Superior temporal gyrus (tissue), 1 donor: ENCODE measurements around the gene GARRE1.
A peak's percentile ranks its signal among the peaks of the same experiment; 100 is the strongest.
"Not testable (repeated sequence)": the region's sequence is repeated elsewhere in the genome, so short reads cannot be mapped to it uniquely, and the experiment has no call there.

Experiments used
- DNase-seq: peaks from one replicate; pipeline ENCODE4 v3.0.0-alpha.2; 2016; ENCODE audit errors: extremely low spot score

The GARRE1 gene, protein sequence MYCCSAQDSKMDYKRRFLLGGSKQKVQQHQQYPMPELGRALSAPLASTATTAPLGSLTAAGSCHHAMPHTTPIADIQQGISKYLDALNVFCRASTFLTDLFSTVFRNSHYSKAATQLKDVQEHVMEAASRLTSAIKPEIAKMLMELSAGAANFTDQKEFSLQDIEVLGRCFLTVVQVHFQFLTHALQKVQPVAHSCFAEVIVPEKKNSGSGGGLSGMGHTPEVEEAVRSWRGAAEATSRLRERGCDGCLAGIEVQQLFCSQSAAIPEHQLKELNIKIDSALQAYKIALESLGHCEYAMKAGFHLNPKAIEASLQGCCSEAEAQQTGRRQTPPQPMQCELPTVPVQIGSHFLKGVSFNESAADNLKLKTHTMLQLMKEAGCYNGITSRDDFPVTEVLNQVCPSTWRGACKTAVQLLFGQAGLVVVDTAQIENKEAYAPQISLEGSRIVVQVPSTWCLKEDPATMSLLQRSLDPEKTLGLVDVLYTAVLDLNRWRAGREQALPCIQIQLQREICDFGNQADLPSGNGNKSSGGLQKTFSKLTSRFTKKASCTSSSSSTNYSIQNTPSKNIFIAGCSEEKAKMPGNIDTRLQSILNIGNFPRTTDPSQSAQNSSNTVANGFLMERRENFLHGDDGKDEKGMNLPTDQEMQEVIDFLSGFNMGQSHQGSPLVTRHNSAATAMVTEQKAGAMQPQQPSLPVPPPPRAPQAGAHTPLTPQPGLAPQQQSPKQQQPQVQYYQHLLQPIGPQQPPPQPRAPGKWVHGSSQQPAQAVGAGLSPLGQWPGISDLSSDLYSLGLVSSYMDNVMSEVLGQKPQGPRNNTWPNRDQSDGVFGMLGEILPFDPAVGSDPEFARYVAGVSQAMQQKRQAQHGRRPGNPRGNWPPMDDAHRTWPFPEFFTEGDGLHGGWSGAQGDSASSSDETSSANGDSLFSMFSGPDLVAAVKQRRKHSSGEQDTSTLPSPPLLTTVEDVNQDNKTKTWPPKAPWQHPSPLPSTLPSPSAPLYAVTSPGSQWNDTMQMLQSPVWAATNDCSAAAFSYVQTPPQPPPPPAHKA (N-terminal part only)

DNA sequence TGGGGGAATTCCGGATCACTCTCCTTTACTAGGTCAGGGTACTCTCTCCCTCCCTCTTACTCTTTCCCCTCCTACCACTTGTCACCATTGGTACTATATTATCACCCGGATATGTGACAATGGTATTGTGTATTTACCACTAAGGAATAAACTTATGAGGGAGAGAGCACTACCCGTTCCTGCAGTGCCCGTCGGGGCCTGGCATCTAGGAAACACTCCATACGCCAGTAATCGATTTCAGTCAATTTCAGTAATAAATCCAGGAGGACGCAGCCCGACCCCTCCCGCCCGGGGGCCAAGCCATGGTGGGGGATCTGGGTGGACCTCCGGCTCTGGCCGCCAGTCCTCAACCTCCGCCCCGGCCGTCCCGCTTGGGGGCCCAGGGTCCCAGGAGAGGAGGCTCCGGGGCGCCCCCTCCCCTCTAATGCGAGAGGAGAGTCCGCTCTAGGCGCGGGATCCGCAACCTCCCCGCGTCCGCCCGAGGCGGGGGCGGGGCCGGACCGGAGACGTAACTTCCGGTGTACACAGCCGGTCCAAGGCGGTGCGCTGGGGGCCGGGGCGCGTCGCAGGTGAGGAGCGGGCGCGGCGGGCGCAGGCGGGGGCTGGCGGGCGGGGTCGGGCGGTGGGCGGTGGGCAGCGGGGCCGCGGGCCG is at the start of gene GARRE1:
Gene GARRE1 (plus strand): TSS at position 509 of the 652 bp plus-strand sequence. CDS start 45,920 bp downstream, outside the sequence.
- peak; percentile 80 for DNase-seq

DNA sequence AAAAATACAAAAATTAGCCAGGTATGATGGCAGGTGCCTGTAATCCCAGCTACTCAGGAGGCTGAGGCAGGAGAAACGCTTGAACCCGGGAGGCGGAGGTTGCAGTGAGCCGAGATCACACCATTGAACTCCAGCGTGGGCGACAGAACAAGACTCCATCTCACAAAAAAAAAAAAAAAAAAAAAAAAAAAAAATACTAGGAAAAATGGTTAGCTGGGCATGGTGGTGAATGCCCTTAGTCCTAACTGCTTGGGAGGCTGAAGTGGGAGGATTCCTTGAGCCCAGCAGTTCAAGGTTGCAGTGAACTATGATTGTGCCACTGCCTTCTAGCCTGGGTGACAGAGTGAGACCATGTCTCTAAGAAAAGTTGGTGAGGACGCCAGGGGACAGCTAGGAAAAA is 49.0 kb upstream of the GARRE1 start:
- not testable (repeated sequence) for DNase-seq

- no peak for DNase-seq
Measured at GRCh38 chr19:34208291-34208884, 46.0 kb upstream of the GARRE1 start.

DNA sequence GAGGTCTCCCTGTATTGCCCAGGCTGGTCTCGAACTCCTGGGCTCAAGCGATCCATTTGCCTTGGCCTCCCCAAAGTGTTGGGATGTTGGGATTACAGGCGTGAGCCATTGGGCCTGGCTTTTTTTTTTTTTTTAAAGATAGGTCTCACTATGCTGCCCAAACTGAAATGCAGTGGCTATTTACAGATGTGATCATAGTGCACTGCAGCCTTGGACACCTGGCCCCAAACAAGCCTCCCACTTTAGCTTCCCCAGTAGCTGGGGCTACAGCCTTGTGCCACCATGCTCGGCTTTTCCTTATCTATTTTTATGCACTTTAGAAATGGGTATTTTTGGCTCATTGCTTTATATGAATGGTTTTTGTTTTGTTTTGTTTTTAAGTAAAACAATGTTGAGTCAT is 44.6 kb upstream of the GARRE1 start:
- DNase-seq = no peak

DNA sequence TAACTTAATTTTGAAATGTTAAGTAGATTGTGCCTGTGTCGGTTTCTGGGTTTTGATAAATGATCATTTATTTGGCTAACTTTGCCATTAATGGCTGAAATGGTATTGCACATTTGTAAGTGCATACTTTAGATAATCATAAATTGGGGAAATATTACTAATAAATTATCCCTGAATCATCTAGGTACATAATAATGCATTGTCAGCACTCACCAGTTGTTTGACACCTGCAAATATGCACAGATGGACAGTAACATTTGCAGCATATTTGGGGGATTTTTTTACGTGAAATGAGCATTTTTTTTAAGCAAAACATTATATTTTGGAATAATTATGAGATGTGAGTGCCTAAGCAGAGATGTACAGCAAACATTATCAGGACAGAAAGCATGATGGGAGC is 41.1 kb upstream of the GARRE1 start:
- DNase-seq = no peak

DNA sequence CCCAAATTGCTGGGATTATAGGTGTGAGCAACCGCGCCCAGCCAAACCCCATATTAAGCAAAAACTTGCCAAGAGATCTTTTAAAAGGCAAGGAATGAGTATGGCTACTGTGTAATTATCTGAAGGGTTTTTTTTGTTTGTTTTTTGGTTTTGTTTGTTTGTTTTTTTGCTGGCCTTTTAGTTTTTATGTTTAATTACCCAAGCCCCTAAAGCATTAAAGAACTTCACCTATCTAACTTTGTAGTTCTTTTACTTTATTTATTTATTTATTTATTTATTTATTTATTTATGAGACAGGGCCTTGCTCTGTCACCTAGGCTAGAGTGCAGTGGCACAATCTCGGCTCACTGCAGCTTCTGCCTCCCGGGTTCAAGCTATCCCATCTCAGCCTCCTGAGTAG is 40.3 kb upstream of the GARRE1 start:
- DNase-seq = no peak

DNA sequence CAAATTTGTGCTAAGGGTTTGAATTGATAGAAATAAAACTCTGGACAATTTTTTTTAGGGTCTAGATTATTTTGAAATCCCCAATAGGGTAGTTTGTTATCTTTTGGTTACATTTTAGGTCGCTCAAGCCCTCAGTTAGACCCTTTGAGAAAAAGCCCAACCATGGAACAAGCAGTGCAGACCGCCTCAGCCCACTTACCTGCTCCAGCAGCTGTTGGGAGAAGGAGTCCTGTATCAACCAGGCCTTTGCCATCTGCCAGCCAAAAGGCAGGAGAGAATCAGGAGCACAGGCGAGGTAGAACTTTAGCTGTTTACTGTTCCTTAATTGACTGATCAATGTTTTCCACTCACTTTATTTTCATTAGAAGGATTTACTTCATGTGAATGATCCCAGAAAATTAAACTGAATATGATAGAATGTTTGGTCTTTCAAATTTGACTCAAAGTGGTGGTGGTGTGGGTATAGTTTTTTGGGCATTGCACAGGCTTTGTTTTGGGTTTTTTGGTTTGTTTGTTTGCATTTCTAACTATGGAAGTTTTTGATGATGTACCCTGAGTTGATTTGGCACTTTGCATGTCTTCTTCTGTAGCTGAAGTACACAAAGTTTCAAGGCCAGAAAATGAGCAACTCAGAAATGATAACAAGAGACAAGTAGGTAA is 39.2 kb upstream of the GARRE1 start:
- no peak for DNase-seq

- DNase-seq = no peak
Measured at GRCh38 chr19:34215666-34216038, 38.7 kb upstream of the GARRE1 start.

DNA sequence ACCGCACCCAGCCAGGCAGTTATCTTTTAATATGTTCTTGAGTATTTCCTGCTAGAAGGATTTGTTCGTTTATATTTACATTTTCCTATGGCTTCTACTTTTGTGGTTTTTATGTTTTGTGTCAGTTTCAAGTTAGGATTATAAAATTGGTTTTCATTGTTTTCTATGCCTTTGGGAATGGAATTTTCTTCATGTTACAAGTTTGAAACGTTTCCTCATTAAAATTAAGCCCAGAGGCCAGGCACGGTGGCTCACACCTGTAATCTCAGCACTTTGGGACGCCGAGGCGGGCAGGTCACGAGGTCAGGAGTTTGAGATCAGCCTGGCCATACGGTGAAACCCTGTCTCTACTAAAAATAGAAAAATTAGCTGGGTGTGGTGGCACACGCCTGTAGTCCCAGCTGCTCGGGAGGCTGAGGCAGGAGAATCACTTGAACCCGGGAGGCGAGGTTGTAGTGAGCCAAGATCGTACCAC is 37.6 kb upstream of the GARRE1 start:
- not testable (repeated sequence) for DNase-seq

GRCh38 chr19:34217952-34218817 is 36.2 kb upstream of the GARRE1 start:
- peak; percentile 51 for DNase-seq

DNA sequence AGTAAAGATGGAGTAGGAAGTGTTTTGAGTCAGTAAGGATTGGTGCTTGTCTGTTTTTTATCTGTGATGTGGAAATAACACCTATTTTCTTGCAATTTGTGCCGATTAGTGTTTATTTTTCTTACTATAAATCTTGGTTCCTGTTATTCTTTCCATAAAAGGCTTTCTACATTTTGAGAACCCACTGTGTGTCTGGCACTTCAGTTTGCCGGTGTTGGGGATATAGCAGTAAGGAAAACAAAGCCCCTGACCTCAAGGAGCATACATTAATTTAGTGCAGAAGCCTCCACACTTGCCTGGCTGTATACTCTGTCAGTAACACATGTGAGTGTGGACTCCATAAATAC is 35.6 kb upstream of the GARRE1 start:
- DNase-seq = no peak

- peak; percentile 86 for DNase-seq
Measured at GRCh38 chr19:34220472-34221063, 33.8 kb upstream of the GARRE1 start.

- no peak for DNase-seq
Measured at GRCh38 chr19:34222386-34222785, 32.0 kb upstream of the GARRE1 start.

GRCh38 chr19:34224996-34225658 is 29.2 kb upstream of the GARRE1 start:
- no peak for DNase-seq

DNA sequence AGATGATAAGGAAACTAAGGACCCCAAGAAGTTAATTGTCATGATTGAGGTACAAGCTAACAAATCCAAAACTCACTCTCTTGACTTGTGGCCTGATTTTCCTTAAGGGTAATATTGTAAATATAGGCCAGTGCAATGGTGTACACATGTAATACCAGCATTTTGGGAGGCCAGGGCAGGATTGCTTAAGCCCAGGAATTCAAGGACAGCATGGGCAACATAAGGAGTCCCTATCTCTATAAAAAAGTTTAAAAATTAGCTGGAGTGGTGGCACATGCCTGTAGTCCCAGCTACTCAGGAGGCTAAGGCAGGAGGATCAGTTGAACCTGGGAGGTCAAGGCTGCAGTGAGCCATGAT is 28.7 kb upstream of the GARRE1 start:
- DNase-seq = no peak

- no peak for DNase-seq
Measured at GRCh38 chr19:34226036-34226435, 28.3 kb upstream of the GARRE1 start.

- no peak for DNase-seq
Measured at GRCh38 chr19:34228347-34228746, 26.0 kb upstream of the GARRE1 start.

DNA sequence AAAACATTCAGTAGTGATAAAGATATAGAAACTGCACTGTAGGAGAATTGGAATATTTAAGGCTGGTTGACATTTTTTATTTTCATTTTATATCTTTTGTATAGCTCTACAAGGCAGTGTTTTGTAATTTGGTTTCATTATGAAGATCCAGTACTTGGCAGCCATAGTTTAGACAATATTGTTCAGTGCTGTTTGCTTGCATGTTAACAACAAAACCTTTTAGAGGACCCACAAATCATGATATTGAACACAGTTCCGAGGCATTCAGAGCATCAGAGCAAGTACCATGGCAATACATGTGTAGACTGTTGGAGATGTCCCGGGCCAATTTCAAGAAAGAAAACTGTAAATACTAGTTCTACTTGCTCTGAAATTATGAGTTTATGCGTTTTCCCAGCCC is 25.6 kb upstream of the GARRE1 start:
- peak; percentile 58 for DNase-seq

DNA sequence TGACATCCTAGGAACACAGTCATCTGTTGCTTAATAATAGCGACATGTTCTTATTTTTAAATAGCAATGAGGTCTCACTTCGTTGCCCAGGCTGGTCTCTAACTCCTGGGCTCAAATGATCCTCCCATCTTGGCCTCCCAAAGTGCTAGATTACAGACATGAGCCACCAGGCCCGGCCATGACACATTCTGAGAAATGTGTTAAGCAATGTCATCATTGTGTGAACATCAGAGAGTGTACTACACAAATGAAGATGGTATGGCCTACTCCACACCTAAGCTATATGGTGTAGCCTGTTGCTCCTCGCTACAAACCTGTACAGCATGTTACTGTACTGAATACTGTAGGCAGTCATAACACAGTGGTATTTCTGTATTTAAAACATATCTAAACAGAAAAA is 24.6 kb upstream of the GARRE1 start:
- DNase-seq = no peak
